Measurements from ENCODE around the gene CMTM6.
"Not testable (repeated sequence)": the region's sequence is repeated elsewhere in the genome, so short reads cannot be mapped to it uniquely, and the experiment has no call there.

CMTM6 gene

DNA sequence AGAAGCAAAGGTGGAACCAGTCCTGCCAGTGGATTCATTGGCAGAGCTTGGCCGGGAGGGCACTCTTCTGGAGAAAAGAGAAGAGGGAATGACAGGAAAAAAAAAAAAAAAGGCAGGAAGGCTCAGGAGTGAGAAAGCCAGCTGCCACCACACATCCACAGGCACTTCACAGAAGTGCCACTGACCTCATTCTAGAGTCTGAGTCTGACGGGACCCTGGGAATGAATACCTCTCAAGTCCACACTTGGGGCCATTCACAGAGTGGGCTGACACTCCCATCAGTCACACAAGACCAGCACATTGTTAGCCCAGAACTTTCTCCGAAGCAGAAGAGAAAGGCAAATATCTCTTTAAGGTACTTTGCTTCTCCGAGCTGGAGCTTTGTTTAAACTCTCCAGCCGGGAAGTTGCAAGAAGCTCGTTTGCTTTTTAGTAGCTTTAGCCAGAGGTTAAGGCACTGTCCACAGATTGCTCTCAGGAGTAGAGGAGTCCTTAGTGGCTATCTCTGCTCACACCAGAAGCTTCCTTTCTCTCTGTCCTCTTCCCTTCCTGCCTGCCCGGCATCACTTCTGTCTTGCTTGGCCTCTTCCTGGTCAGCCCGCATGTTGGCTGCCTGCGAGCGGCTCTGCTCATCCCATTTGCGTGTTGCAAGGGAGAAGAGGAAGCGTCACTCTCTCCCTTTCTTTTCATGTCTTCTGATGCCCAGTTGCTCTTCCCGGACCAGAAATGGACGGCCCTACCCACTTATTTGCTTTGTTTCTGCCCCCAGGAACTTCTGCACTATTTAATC lies 53.8 kb downstream of the CMTM6 start:
- DNase-seq (ENCODE audit: low read depth in 2 of 3, low spot score in 2 of 3): no peak

DNA sequence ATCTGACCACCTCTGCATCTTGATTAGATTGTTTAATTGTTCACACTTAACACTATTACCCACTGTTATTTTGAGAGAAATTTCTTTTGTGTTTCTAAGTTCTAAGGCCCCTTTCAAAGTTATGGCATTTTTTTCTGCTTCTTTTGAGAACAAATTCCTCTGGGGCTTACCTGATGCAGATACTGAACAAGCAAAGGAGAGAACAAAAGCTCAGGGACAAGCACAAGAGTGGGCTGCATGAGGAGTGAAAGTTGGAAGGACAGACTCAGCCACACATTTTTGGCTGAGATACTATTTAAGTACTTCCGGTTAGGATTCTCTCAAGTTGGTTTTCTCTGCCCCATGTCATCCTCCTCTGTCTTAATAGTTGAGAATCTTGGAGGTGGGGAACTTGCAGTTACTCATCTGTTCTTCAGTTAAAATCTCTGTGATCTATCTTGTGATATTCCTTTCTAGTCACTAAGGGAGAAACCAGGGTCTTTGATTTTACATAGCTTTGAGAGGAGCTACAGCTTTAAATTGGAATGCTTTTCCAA lies 54.7 kb downstream of the CMTM6 start:
- no peak for DNase-seq (ENCODE audit: low read depth in 2 of 3, low spot score in 2 of 3)

DNA sequence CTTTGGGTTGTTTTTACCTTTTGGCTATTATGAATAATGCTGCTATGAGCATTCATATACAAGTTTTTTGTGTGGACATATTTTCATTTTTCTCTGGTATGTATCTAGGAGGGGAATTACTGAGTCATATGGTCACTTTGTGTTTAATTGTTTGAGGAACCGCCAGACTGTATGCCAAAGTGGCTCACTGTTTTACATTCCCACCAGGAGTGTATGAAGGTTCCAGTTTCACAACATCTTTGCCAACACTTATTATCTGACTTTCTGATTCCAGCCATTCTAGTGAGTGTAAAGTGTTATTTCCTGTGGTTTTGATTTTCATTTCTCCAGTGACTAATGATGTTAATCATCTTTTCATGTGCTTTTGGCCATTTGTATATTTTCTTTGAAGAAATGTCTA lies 59.2 kb downstream of the CMTM6 start:
- DNase-seq (ENCODE audit: low read depth in 2 of 3, low spot score in 2 of 3): no peak

GRCh38 chr3:32442766-32443165 lies 59.9 kb downstream of the CMTM6 start:
- DNase-seq (ENCODE audit: low read depth in 2 of 3, low spot score in 2 of 3): no peak

GRCh38 chr3:32440611-32441350 lies 61.9 kb downstream of the CMTM6 start:
- no peak for DNase-seq (ENCODE audit: low read depth in 2 of 3, low spot score in 2 of 3)

DNA sequence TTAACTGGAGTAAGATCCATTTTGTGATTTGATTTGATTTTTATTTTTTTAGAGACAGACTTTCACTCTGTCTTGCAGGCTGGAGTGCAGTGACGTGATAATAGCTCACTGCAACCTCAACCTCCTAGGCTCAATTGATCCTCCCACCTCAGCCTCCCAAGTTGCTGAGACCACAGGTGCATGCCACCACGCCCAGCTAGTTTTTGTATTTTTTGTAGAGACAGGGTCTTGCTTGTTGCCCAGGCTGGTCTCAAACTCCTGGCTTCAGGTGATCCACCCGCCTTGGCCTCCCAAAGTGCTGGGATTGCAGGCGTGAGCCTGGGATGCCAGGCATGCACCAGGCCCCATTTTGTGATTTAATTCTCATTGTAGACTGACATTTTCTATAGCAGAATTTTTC lies 63.2 kb downstream of the CMTM6 start:
- DNase-seq (ENCODE audit: low read depth in 2 of 3, low spot score in 2 of 3): not testable (repeated sequence)

DNA sequence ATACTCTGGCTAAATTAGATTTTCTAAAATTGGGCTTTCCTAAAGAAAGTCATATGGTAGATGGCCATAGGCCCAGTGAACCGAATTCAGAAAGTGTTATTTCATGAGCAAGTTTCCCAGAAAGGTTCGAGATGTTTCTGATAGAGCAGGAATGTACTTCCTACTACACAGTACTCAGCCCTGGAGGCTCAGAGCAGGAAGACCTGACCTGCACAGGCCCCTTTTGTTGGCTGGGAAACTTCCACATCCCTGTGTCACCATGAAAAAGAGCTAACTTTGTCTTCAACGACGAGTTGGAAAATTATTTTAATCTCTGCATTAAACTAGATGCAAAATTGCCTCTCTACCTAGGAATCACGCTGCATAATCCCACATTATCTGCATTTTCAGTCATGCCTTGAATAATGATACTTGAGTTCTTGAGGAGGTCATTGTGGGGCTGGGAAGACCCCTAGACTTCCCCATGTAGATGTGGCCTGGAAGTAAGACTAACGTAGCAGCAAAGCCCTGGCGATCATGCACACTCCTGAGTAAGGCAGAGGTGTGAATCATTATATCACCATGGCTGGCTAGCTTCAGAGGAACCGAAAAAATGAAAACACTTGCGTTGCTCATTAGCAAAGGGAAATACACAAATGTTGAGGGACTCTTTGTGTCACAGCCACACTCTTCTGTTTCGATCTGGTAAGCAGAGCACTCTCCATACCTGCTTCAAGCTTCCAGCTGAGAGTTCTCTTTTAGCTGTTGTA lies 63.9 kb downstream of the CMTM6 start:
- no peak for DNase-seq (ENCODE audit: low read depth in 2 of 3, low spot score in 2 of 3)

- DNase-seq (ENCODE audit: low read depth in 2 of 3, low spot score in 2 of 3): no peak
These were observed 64.8 kb downstream of the CMTM6 start for GRCh38 chr3:32437896-32438295.

GRCh38 chr3:32436816-32437189 lies 65.8 kb downstream of the CMTM6 start:
- no peak for DNase-seq (ENCODE audit: low read depth in 2 of 3, low spot score in 2 of 3)

GRCh38 chr3:32435911-32436815 lies 66.5 kb downstream of the CMTM6 start:
- no peak for DNase-seq (ENCODE audit: low read depth in 2 of 3, low spot score in 2 of 3)

- no peak for DNase-seq (ENCODE audit: low read depth in 2 of 3, low spot score in 2 of 3)
These were observed 68.4 kb downstream of the CMTM6 start for GRCh38 chr3:32434206-32434605.

GRCh38 chr3:32432711-32433530 lies 69.7 kb downstream of the CMTM6 start:
- no peak for DNase-seq (ENCODE audit: low read depth in 2 of 3, low spot score in 2 of 3)

GRCh38 chr3:32432045-32432710 lies 70.5 kb downstream of the CMTM6 start:
- DNase-seq (ENCODE audit: low read depth in 2 of 3, low spot score in 2 of 3): no peak

GRCh38 chr3:32431481-32431880 lies 71.2 kb downstream of the CMTM6 start:
- DNase-seq (ENCODE audit: low read depth in 2 of 3, low spot score in 2 of 3): no peak

Data from activated CD8-positive, alpha-beta memory T cell treated with anti-CD3 and anti-CD28 coated beads for 48 hours (primary cell).